Large intestine (tissue), 3 donors: ENCODE results near the gene FBXO42. TPM values are rescaled to one million over a fixed set of nuclear protein-coding genes. Genes with fewer than 3 reads are reported as not detected.
A peak's percentile ranks its signal among the peaks of the same experiment; 100 is the strongest.
"Not testable (repeated sequence)": the region's sequence is repeated elsewhere in the genome, so short reads cannot be mapped to it uniquely, and the experiment has no call there.

Experiments used
- DNase-seq, 2 donors: peaks; one replicate each; pipeline versions ENCODE4 v3.0.0 to v3.0.0-alpha.2; 2013
- H3K27ac ChIP-seq: one replicate; pipeline ENCODE4 v1.5.1; 2013; ENCODE audit warnings: low read length
- H3K27me3 ChIP-seq: 2 replicates; pipeline ENCODE4 v1.6.1; 2013; ENCODE audit warnings: low read length; ENCODE audit not compliant: control insufficient read depth, insufficient read depth
- H3K36me3 ChIP-seq: 2 replicates; pipeline ENCODE4 v1.6.1; 2013; ENCODE audit warnings: low read length; ENCODE audit not compliant: control insufficient read depth, insufficient read depth
- H3K4me1 ChIP-seq: one replicate; pipeline ENCODE4 v1.6.1; 2013; ENCODE audit warnings: low read length; ENCODE audit not compliant: control insufficient read depth, insufficient read depth
- H3K4me3 ChIP-seq: one replicate; pipeline ENCODE4 v1.5.1; 2013; ENCODE audit warnings: low read length
- H3K9me3 ChIP-seq: one replicate; pipeline ENCODE4 v1.6.1; 2013; ENCODE audit warnings: mild to moderate bottlenecking, low read depth, low read length, moderate library complexity; ENCODE audit not compliant: control insufficient read depth
- WGBS: methylation state at CpG from one replicate; pipeline ENCODE4 v1.1.5; 2013; ENCODE audit warnings: low lambda C conversion rate; ENCODE audit not compliant: insufficient coverage; 5-methylcytosine and 5-hydroxymethylcytosine counted together
- polyA plus RNA-seq: library from polyadenylated mRNA; unstranded; fragments of 120-200 nt; gene quantifications from one replicate; pipeline ENCODE4 v1.2.1, GENCODE V29; 2013

Gene FBXO42
- polyA plus RNA-seq, 1 donor: 17.0 TPM

GRCh38 chr1:16352842-16353535 is 709 bp upstream of the FBXO42 start:
- no peak for DNase-seq
- Histone ChIP-seq H3K4me1 (peaks cover 11% of the 10 kb centered on the region), H3K9me3 (no peaks in the 10 kb centered on the region), H3K4me3 (peak overlapping the region; percentile 100), H3K27ac (peak overlapping the region; percentile 97), H3K36me3 (peaks cover 4% of the 10 kb centered on the region), H3K27me3 (no peaks in the 10 kb centered on the region)
- no CpG with 5 or more reads among the region's 11 CpGs for WGBS

- Histone ChIP-seq H3K4me3 (peak overlapping the region; percentile 100), H3K27ac (peak overlapping the region; percentile 97), H3K9me3 (no peaks in the 10 kb centered on the region), H3K27me3 (no peaks in the 10 kb centered on the region), H3K36me3 (peaks cover 4% of the 10 kb centered on the region), H3K4me1 (peaks cover 11% of the 10 kb centered on the region)
- peak in 1 of 2 donors; percentile 34 for DNase-seq
- WGBS: no CpG with 5 or more reads among the region's 20 CpGs
Measured at GRCh38 chr1:16351456-16351993, 755 bp downstream of the FBXO42 start.

- WGBS: no CpG with 5 or more reads among the region's 2 CpGs
- no peak for DNase-seq
- Histone ChIP-seq H3K4me3 (no peak overlapping the region), H3K27me3 (no peaks in the 10 kb centered on the region), H3K27ac (no peak overlapping the region), H3K36me3 (peaks cover 4% of the 10 kb centered on the region), H3K9me3 (no peaks in the 10 kb centered on the region), H3K4me1 (peaks cover 11% of the 10 kb centered on the region)
Measured at GRCh38 chr1:16349847-16350406, 2.4 kb downstream of the FBXO42 start.

- H3K27ac ChIP-seq: no peak overlapping the region
- H3K27me3 ChIP-seq: no peaks in the 10 kb centered on the region
- H3K4me1 ChIP-seq: peaks cover 11% of the 10 kb centered on the region
- H3K4me3 ChIP-seq: no peak overlapping the region
- no peak for DNase-seq
- no peaks in the 10 kb centered on the region for H3K9me3 ChIP-seq
- WGBS: 80% methylated on average over 1 of the region's 14 CpGs
- peaks cover 4% of the 10 kb centered on the region for H3K36me3 ChIP-seq
Measured at GRCh38 chr1:16348414-16349182, 3.7 kb downstream of the FBXO42 start.

GRCh38 chr1:16343276-16343675 is 9.0 kb downstream of the FBXO42 start:
- no CpG with 5 or more reads among the region's 6 CpGs for WGBS
- not testable (repeated sequence) for H3K36me3 ChIP-seq, H3K4me1 ChIP-seq, H3K9me3 ChIP-seq, DNase-seq, H3K27me3 ChIP-seq, H3K27ac ChIP-seq, H3K4me3 ChIP-seq

- Histone ChIP-seq H3K4me3 (no peak overlapping the region), H3K9me3 (no peaks in the 10 kb centered on the region), H3K4me1 (no peaks in the 10 kb centered on the region), H3K27me3 (no peaks in the 10 kb centered on the region), H3K36me3 (no peaks in the 10 kb centered on the region), H3K27ac (no peak overlapping the region)
- DNase-seq: no peak
- no CpG with 5 or more reads among the region's 10 CpGs for WGBS
Measured at GRCh38 chr1:16342331-16343062, 9.8 kb downstream of the FBXO42 start.

- 100% methylated on average over 1 of the region's 1 CpG for WGBS
- H3K4me1 ChIP-seq: no peaks in the 10 kb centered on the region
- no peaks in the 10 kb centered on the region for H3K27me3 ChIP-seq
- no peaks in the 10 kb centered on the region for H3K9me3 ChIP-seq
- no peaks in the 10 kb centered on the region for H3K36me3 ChIP-seq
- no peak overlapping the region for H3K4me3 ChIP-seq
- no peak for DNase-seq
- H3K27ac ChIP-seq: no peak overlapping the region
Measured at GRCh38 chr1:16340673-16341072, 11.6 kb downstream of the FBXO42 start.

GRCh38 chr1:16338961-16339360 is 13.3 kb downstream of the FBXO42 start:
- no CpG with 5 or more reads among the region's 5 CpGs for WGBS
- H3K27me3 ChIP-seq: no peaks in the 10 kb centered on the region
- H3K4me3 ChIP-seq: no peak overlapping the region
- H3K36me3 ChIP-seq: no peaks in the 10 kb centered on the region
- no peaks in the 10 kb centered on the region for H3K4me1 ChIP-seq
- no peak overlapping the region for H3K27ac ChIP-seq
- no peaks in the 10 kb centered on the region for H3K9me3 ChIP-seq
- no peak for DNase-seq

GRCh38 chr1:16334655-16335340 is 17.5 kb downstream of the FBXO42 start:
- 73% methylated on average over 3 of the region's 7 CpGs for WGBS
- Histone ChIP-seq H3K27ac (no peak overlapping the region), H3K9me3 (no peaks in the 10 kb centered on the region), H3K4me3 (no peak overlapping the region), H3K36me3 (no peaks in the 10 kb centered on the region), H3K27me3 (no peaks in the 10 kb centered on the region), H3K4me1 (no peaks in the 10 kb centered on the region)
- DNase-seq: no peak
